IPS-15b (cell line): ENCODE results near the gene DYRK1B.
A peak's percentile ranks its signal among the peaks of the same experiment; 100 is the strongest.

Experiments
- H3K27me3 ChIP-seq: one replicate; pipeline ENCODE4 v1.6.1; 2013; ENCODE audit warnings: low read length; ENCODE audit not compliant: control insufficient read depth, insufficient read depth
- H3K36me3 ChIP-seq: one replicate; pipeline ENCODE4 v1.6.1; 2013; ENCODE audit warnings: low read length; ENCODE audit not compliant: control insufficient read depth, insufficient read depth
- H3K4me1 ChIP-seq: one replicate; pipeline ENCODE4 v1.6.1; 2013; ENCODE audit warnings: mild to moderate bottlenecking, low read length; ENCODE audit not compliant: control insufficient read depth, insufficient read depth
- H3K4me3 ChIP-seq: one replicate; pipeline ENCODE4 v1.5.1; 2013; ENCODE audit warnings: low read depth, low read length
- H3K9ac ChIP-seq: one replicate; pipeline ENCODE4 v1.6.1; 2013; ENCODE audit warnings: low read depth, mild to moderate bottlenecking, low read length
- H3K9me3 ChIP-seq: one replicate; pipeline ENCODE4 v1.6.1; 2013; ENCODE audit warnings: mild to moderate bottlenecking, low read length; ENCODE audit not compliant: control insufficient read depth, insufficient read depth

Gene DYRK1B

GRCh38 chr19:39850892-39851291 lies 16.9 kb upstream of the DYRK1B start:
- Histone ChIP-seq H3K9ac (no peak overlapping the region), H3K4me1 (peaks cover 4% of the 10 kb centered on the region), H3K36me3 (peaks cover 2% of the 10 kb centered on the region), H3K4me3 (no peak overlapping the region), H3K9me3 (no peaks in the 10 kb centered on the region), H3K27me3 (no peaks in the 10 kb centered on the region)

GRCh38 chr19:39848392-39848791 lies 14.4 kb upstream of the DYRK1B start:
- H3K36me3 ChIP-seq: peaks cover 4% of the 10 kb centered on the region
- H3K4me1 ChIP-seq: peaks cover 4% of the 10 kb centered on the region
- no peaks in the 10 kb centered on the region for H3K9me3 ChIP-seq
- no peak overlapping the region for H3K9ac ChIP-seq
- no peaks in the 10 kb centered on the region for H3K27me3 ChIP-seq
- no peak overlapping the region for H3K4me3 ChIP-seq

- Histone ChIP-seq H3K4me3 (no peak overlapping the region), H3K9me3 (no peaks in the 10 kb centered on the region), H3K27me3 (no peaks in the 10 kb centered on the region), H3K36me3 (peaks cover 4% of the 10 kb centered on the region), H3K9ac (no peak overlapping the region), H3K4me1 (peaks cover 4% of the 10 kb centered on the region)
These were observed 13.6 kb upstream of the DYRK1B start for GRCh38 chr19:39847525-39847924.

- Histone ChIP-seq H3K9ac (peak overlapping the region; percentile 87), H3K4me1 (peaks cover 4% of the 10 kb centered on the region), H3K4me3 (peak overlapping the region; percentile 96), H3K9me3 (no peaks in the 10 kb centered on the region), H3K36me3 (peaks cover 4% of the 10 kb centered on the region), H3K27me3 (no peaks in the 10 kb centered on the region)
These were observed 12.9 kb upstream of the DYRK1B start for GRCh38 chr19:39846678-39847486.

GRCh38 chr19:39845933-39846677 lies 12.1 kb upstream of the DYRK1B start, which contains the start of gene FBL:
TSS of gene FBL (minus strand) at chr19:39846379. CDS start at chr19:39846300, 79 bp downstream.
- Histone ChIP-seq H3K27me3 (no peaks in the 10 kb centered on the region), H3K4me3 (peak within 1 kb of the TSS; percentile 96), H3K4me1 (peaks cover 4% of the 10 kb centered on the region), H3K9ac (peak within 1 kb of the TSS; percentile 90), H3K9me3 (no peaks in the 10 kb centered on the region), H3K36me3 (peaks cover 4% of the 10 kb centered on the region)

GRCh38 chr19:39845584-39845932 lies 11.6 kb upstream of the DYRK1B start:
- Histone ChIP-seq H3K4me1 (peaks cover 4% of the 10 kb centered on the region), H3K9ac (peak overlapping the region; percentile 90), H3K4me3 (peak overlapping the region; percentile 96), H3K9me3 (no peaks in the 10 kb centered on the region), H3K27me3 (no peaks in the 10 kb centered on the region), H3K36me3 (peaks cover 4% of the 10 kb centered on the region)

- Histone ChIP-seq H3K9me3 (no peaks in the 10 kb centered on the region), H3K9ac (no peak overlapping the region), H3K4me3 (peak overlapping the region; percentile 96), H3K4me1 (peaks cover 4% of the 10 kb centered on the region), H3K27me3 (no peaks in the 10 kb centered on the region), H3K36me3 (peaks cover 6% of the 10 kb centered on the region)
These were observed 11.2 kb upstream of the DYRK1B start for GRCh38 chr19:39845172-39845571.

- Histone ChIP-seq H3K36me3 (peaks cover 16% of the 10 kb centered on the region), H3K4me1 (peaks cover 4% of the 10 kb centered on the region), H3K9ac (no peak overlapping the region), H3K9me3 (no peaks in the 10 kb centered on the region), H3K4me3 (peak overlapping the region; percentile 96), H3K27me3 (no peaks in the 10 kb centered on the region)
These were observed 10.2 kb upstream of the DYRK1B start for GRCh38 chr19:39843919-39844793.

GRCh38 chr19:39842693-39843435 lies 8.9 kb upstream of the DYRK1B start:
- no peak overlapping the region for H3K4me3 ChIP-seq
- H3K36me3 ChIP-seq: peaks cover 26% of the 10 kb centered on the region
- H3K4me1 ChIP-seq: peaks cover 4% of the 10 kb centered on the region
- H3K27me3 ChIP-seq: no peaks in the 10 kb centered on the region
- no peak overlapping the region for H3K9ac ChIP-seq
- H3K9me3 ChIP-seq: no peaks in the 10 kb centered on the region

GRCh38 chr19:39841041-39841440 lies 7.1 kb upstream of the DYRK1B start:
- Histone ChIP-seq H3K36me3 (peaks cover 43% of the 10 kb centered on the region), H3K27me3 (no peaks in the 10 kb centered on the region), H3K4me3 (no peak overlapping the region), H3K9me3 (no peaks in the 10 kb centered on the region), H3K9ac (no peak overlapping the region), H3K4me1 (no peaks in the 10 kb centered on the region)

GRCh38 chr19:39840492-39840891 lies 6.5 kb upstream of the DYRK1B start:
- H3K9ac ChIP-seq: no peak overlapping the region
- H3K9me3 ChIP-seq: no peaks in the 10 kb centered on the region
- H3K4me3 ChIP-seq: no peak overlapping the region
- no peaks in the 10 kb centered on the region for H3K4me1 ChIP-seq
- H3K36me3 ChIP-seq: peaks cover 39% of the 10 kb centered on the region
- no peaks in the 10 kb centered on the region for H3K27me3 ChIP-seq
